Measurements from ENCODE around the gene DCAF10.

DCAF10 gene

DNA sequence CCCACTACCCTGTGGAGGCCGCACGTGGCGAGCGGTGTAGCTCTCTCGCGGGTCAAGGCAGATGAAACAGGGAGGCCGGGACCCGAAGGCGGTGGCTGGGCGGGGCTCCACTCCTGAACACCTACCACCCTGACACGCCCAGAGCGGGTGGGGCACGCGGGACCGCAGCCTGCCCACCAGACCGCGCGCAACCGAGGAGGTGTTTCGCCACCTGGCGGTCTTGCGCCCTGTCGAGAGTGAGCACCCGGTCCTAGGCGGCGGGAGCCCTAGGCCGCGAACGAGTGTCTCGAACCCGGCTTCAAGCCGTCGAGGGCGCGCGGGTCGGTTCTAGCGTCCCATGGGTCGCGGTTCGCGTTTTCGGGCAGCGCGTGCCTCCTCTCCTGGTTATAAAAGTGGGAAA, 13.5 kb upstream of the DCAF10 start:
- Histone ChIP-seq H3F3A (ENCODE audit: insufficient read depth, low read length) (no peaks in the 10 kb centered on the region), H3K79me2 (ENCODE audit: insufficient read depth, low read length) (peaks cover 23% of the 10 kb centered on the region), H3K4me2 (ENCODE audit: low read length) (no peak overlapping the region), H3K9me2 (ENCODE audit: low read depth, low read length) (no peaks in the 10 kb centered on the region), H3K27ac (ENCODE audit: low read depth, low read length, poor library complexity, severe bottlenecking) (no peak overlapping the region), H3K36me3 (ENCODE audit: insufficient read depth, low read length) (peaks cover 18% of the 10 kb centered on the region), H3K9ac (ENCODE audit: low read length) (no peak overlapping the region), H3K9me3 (ENCODE audit: low read length) (no peaks in the 10 kb centered on the region), H3K27me3 (ENCODE audit: insufficient read depth, low read length) (no peaks in the 10 kb centered on the region), H2AFZ (ENCODE audit: low read length) (no peak overlapping the region), H3K4me1 (ENCODE audit: insufficient read depth, low read length, severe bottlenecking) (peaks cover 26% of the 10 kb centered on the region), H3K4me3 (ENCODE audit: low read depth, low read length, poor library complexity, severe bottlenecking) (no peak overlapping the region), H4K20me1 (ENCODE audit: insufficient read depth, low read length) (no peaks in the 10 kb centered on the region)
- TF ChIP-seq, protein P1, sequence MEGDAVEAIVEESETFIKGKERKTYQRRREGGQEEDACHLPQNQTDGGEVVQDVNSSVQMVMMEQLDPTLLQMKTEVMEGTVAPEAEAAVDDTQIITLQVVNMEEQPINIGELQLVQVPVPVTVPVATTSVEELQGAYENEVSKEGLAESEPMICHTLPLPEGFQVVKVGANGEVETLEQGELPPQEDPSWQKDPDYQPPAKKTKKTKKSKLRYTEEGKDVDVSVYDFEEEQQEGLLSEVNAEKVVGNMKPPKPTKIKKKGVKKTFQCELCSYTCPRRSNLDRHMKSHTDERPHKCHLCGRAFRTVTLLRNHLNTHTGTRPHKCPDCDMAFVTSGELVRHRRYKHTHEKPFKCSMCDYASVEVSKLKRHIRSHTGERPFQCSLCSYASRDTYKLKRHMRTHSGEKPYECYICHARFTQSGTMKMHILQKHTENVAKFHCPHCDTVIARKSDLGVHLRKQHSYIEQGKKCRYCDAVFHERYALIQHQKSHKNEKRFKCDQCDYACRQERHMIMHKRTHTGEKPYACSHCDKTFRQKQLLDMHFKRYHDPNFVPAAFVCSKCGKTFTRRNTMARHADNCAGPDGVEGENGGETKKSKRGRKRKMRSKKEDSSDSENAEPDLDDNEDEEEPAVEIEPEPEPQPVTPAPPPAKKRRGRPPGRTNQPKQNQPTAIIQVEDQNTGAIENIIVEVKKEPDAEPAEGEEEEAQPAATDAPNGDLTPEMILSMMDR (IDR thresholded peaks at IDR 0.05; ENCODE audit: low read length): no peak
- TF ChIP-seq EZH2 (IDR thresholded peaks at IDR 0.05; ENCODE audit: borderline replicate concordance, low read length): no peak

DNA sequence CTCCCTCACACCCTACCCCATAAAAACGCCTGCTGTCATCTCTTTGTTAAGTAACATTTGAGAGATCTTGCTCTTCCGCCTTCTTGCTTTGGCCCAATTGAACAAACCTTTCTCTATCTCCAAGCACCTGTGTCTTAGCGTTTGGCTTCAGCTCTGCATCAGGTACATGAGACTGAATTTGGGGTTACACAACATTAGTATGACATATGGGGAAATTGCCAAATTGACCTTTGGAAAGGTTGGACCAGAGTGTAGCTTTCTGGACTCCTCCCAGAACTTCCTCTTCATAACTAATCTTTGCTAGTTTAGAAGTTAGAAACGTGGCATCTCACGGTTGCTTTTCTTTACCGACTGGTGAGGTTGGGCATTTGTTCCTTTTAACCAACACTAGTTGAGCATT, 12.3 kb upstream of the DCAF10 start:
- Histone ChIP-seq H3K9me2 (ENCODE audit: low read depth, low read length) (no peaks in the 10 kb centered on the region), H3F3A (ENCODE audit: insufficient read depth, low read length) (no peaks in the 10 kb centered on the region), H3K4me3 (ENCODE audit: low read depth, low read length, poor library complexity, severe bottlenecking) (no peak overlapping the region), H3K27ac (ENCODE audit: low read depth, low read length, poor library complexity, severe bottlenecking) (no peak overlapping the region), H4K20me1 (ENCODE audit: insufficient read depth, low read length) (no peaks in the 10 kb centered on the region), H2AFZ (ENCODE audit: low read length) (no peak overlapping the region), H3K79me2 (ENCODE audit: insufficient read depth, low read length) (peaks cover 14% of the 10 kb centered on the region), H3K4me1 (ENCODE audit: insufficient read depth, low read length, severe bottlenecking) (peaks cover 14% of the 10 kb centered on the region), H3K9ac (ENCODE audit: low read length) (no peak overlapping the region), H3K4me2 (ENCODE audit: low read length) (no peak overlapping the region), H3K36me3 (ENCODE audit: insufficient read depth, low read length) (peaks cover 5% of the 10 kb centered on the region), H3K27me3 (ENCODE audit: insufficient read depth, low read length) (no peaks in the 10 kb centered on the region), H3K9me3 (ENCODE audit: low read length) (no peaks in the 10 kb centered on the region)
- TF ChIP-seq EZH2 (IDR thresholded peaks at IDR 0.05; ENCODE audit: borderline replicate concordance, low read length): no peak
- TF ChIP-seq, protein P1 (IDR thresholded peaks at IDR 0.05; ENCODE audit: low read length): no peak

DNA sequence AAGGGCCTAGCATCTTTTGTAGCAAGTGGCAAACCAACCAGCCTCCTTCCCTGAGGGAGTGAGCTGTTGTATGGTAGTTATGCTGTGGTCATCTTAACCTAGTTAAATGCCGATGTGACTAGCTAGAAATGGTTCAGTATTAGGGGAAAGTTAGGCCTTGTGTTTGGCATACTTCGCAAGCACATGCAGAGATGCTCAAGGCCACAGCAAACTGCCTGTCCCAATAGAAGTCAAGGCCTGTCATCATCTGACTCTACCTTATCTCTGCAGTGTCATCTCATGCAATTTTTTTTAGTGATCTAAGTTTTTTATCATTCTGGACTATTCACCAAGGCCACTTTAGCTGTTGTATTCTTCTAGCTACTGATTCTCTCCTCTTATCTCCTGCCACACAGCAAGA, 10.5 kb upstream of the DCAF10 start:
- peaks cover 4% of the 10 kb centered on the region for H3K4me1 ChIP-seq (ENCODE audit: insufficient read depth, low read length, severe bottlenecking)
- H3K9me3 ChIP-seq (ENCODE audit: low read length): no peaks in the 10 kb centered on the region
- H3K36me3 ChIP-seq (ENCODE audit: insufficient read depth, low read length): peaks cover 4% of the 10 kb centered on the region; the same call in 1 of the 2 replicates
- H3F3A ChIP-seq (ENCODE audit: insufficient read depth, low read length): no peaks in the 10 kb centered on the region
- no peak overlapping the region for H3K27ac ChIP-seq (ENCODE audit: low read depth, low read length, poor library complexity, severe bottlenecking)
- no peak overlapping the region for H3K4me2 ChIP-seq (ENCODE audit: low read length)
- H3K9ac ChIP-seq (ENCODE audit: low read length): no peak overlapping the region
- H2AFZ ChIP-seq (ENCODE audit: low read length): no peak overlapping the region
- no peak for TF ChIP-seq EZH2 (IDR thresholded peaks at IDR 0.05; ENCODE audit: borderline replicate concordance, low read length)
- TF ChIP-seq, protein P1 (IDR thresholded peaks at IDR 0.05; ENCODE audit: low read length): no peak
- H3K4me3 ChIP-seq (ENCODE audit: low read depth, low read length, poor library complexity, severe bottlenecking): no peak overlapping the region
- H3K79me2 ChIP-seq (ENCODE audit: insufficient read depth, low read length): no peaks in the 10 kb centered on the region
- no peaks in the 10 kb centered on the region for H4K20me1 ChIP-seq (ENCODE audit: insufficient read depth, low read length)
- H3K27me3 ChIP-seq (ENCODE audit: insufficient read depth, low read length): no peaks in the 10 kb centered on the region
- H3K9me2 ChIP-seq (ENCODE audit: low read depth, low read length): no peaks in the 10 kb centered on the region
